NOMO-1 treated with DMSO at 0.1 percent for 48 hours (cell line): ENCODE measurements around the gene MORN5.

Experiments
- DNase-seq: peaks from one replicate; lab custom pipeline; 2025; ENCODE audit not compliant: unreplicated experiment; lab: John Stamatoyannopoulos, UW

The MORN5 gene

GRCh38 chr9:122190597-122191381 lies 31.1 kb downstream of the MORN5 start:
- DNase-seq: no peak

DNA sequence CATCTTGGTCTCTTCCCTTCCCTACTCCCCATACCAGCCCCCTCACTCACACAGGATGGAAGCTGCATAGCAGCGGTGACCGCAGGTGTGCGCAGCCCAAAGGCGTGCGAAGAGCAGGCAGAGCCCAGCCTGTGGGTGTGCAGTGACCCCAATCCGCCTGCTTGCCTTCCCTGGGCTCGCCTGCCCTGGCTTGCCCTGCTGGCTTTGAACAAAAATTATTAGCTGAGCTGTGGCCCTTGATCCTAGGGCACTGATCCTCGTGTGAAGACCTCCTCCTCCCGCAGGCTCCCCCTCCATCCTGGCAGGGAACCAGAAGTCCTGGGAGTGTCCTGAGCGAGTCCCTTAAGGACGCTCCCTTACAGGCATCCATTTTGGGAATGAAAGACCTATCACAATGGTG lies 31.9 kb downstream of the MORN5 start:
- DNase-seq: no peak

GRCh38 chr9:122192261-122192875 lies 32.7 kb downstream of the MORN5 start:
- no peak for DNase-seq

DNA sequence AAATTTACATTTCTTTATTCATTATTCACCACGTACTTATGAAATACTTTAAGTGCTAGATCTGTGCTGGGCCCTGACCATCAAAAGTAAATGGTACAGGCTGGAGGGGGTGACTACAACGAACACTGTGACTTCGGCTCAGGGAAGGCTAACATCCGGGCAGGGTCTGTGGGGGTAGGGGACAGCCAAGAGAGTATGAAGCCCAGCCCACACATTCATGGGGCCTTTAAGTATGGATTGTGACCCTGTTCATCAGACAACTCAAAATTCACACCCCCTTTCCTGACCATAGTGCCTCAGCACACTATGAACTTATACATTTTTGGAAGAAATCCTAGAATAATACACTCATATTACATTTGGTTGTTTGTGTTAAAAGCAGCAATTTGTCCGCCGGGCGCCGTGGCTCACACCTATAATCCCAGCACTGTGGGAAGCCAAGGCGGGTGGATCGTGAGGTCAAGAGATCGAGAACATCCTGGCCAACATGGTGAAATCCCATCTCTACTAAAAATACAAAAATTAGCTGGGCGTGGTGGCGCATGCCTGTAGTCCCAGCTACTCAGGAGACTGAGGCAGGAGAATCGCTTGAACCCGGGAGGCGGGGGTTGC lies 33.3 kb downstream of the MORN5 start:
- DNase-seq: no peak

- no peak for DNase-seq
These were observed 33.9 kb downstream of the MORN5 start for GRCh38 chr9:122193651-122194050.

DNA sequence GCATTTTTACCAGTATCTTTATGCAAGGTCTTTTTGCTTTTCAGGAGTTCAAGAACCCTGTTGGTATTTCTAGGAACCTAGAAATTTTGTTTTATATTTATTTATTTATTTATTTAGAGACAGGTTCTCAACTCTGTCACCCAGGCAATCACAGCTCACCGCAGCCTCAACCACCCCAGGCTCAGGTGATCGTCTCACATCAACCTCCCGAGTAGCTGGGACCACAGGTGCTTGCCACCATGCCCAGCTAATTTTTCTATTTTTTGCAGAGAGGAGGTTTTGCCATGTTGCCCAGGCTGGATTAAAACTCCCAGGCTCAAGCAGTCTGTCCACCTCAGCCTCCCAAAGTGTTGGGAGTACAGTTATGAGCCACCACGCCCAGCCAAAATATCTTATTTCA lies 36.2 kb downstream of the MORN5 start:
- no peak for DNase-seq

DNA sequence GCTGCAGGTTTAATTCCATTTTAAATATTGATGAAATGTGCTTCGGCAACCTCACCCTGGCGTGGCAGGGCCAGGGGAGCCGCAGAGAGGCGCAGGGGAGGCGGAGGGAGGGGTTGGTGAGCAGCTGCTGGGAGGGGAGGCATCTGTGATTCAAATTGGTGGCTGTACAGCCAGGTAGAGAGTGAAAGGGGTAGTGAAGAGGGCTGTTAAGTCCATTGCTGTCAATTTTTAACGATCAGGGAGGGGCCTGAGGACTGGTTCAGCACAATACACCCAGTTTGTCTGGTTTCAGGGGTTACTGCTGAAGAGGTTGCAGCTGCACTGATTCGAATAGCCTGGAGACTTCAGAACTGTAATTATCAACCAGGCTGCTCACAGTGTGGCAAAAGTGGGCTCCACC lies 37.7 kb downstream of the MORN5 start:
- no peak for DNase-seq

GRCh38 chr9:122197882-122198281 lies 38.2 kb downstream of the MORN5 start:
- DNase-seq: no peak

DNA sequence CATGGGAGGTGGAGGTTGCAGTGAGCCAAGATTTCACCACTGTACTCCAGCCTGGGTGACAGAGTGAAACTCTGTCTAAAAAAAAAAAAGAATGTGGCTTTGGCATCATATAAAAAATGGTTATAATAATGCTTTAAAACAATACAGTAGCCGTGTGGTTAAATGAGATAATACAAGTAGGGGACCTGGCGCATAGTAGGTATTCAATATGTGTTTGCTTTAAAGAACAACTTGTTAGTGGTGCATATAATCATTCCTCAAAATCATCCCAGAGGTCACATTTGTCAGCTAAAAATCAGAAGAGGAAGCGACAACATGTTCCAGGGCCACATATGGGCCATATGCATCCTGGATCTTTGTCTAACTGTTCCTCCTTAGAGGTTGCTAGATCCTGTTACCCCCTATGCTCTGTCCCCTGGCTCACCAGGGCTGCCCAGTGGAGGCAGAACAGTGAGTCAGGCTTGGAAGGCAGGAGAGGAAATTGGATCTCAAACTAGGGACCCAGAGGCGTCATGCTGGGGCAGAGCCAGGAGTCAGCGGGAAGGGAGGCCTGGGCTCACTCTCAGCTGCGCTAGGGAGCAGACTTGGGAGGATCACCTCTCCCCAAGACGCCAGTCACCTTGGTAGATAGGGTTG lies 41.4 kb downstream of the MORN5 start:
- no peak for DNase-seq

GRCh38 chr9:122201641-122202040 lies 41.9 kb downstream of the MORN5 start:
- no peak for DNase-seq

DNA sequence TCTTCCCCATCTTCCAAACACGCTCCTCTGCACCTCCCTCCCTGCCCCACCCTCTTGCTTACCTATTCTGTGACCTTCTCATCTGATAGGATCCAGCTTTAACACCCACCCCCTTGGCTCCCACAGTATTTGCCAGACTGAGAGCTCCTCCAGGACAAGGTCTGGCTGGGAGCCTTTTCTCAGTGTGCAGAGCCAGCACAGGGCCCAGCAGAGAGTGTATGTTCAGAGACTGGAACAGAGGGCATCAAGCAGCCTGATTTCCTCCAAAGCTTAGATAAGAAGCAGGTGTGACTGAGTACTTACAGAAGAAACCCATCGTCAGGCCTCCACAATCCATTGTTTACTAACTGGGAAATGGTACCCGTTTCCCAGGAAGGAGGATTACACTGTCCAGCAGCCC lies 42.4 kb downstream of the MORN5 start:
- no peak for DNase-seq

GRCh38 chr9:122204055-122204454 lies 44.3 kb downstream of the MORN5 start:
- DNase-seq: no peak

- DNase-seq: no peak
These were observed 44.8 kb downstream of the MORN5 start for GRCh38 chr9:122204491-122204890.

DNA sequence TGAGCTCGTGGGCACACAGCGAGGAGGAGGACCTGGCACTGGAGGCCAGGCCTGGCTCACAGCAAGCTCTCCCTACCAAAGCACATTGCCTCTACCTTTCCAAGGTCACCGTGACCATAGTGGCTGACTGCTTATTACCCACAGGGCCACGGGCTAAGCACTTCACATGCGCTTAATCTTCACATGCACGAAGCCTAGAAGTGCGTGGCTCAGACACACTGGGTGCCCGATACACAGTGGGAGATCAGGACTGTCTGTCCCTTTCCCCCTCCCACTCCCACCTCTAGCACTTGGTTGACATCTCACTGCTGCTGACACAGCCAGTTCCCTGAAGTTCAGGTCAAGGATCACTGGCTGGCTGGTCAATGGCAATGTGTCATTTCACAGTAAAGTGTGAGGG lies 45.5 kb downstream of the MORN5 start:
- no peak for DNase-seq

GRCh38 chr9:122206118-122207046 lies 46.7 kb downstream of the MORN5 start:
- no peak for DNase-seq

- no peak for DNase-seq
These were observed 47.4 kb downstream of the MORN5 start for GRCh38 chr9:122207096-122207495.

DNA sequence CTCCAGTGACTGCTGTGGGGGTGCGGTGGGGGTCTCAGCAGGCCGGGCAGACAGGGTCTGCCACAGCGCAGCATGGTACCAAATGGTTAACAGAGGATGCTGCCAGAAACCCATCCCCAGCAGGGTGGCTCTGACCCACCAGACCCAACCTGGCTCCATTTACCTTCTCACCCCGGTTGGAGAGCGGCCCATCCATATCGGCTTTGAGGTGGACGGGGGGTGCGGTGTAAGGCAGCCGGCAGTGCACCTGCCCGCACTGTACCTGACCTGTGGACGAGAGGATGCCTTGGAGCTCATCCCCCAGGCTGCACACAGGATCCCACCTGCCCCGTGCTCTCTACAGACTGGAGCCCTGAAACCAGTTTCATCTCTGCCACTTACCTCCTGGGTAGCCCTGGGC lies 49.7 kb downstream of the MORN5 start:
- no peak for DNase-seq

- no peak for DNase-seq
These were observed 52.8 kb downstream of the MORN5 start for GRCh38 chr9:122212473-122213004.

DNA sequence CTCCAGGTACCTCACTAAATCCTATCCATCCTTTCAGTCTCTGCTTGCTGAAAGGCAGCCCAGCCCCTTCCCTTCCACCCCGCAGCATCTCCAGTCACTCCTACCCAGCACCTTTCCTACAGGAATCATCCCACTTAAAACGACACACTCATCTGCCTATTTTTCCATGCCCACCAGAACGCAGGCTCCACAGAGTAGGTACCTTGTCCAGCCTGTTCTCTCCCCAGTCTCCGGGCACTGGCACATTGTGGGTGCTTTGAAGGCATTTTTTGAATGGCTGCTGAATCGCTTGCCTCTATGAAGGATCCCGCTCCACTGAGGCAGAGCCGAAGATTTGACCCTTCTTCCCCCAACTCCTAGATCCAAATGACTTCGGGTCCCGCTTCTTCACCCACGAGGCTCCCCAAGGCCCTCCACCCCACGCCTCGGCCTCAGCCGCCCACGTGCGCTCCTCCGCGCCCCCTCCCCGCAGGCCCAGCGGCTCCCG lies 53.4 kb downstream of the MORN5 start:
- DNase-seq: no peak
